ENCODE data around the gene MARCHF5. TPM values are rescaled to one million over a fixed set of nuclear protein-coding genes. Genes with fewer than 3 reads are reported as not detected.

MARCHF5 gene
- total RNA-seq, 1 donor from 2014 or later, result 28.3 TPM

GRCh38 chr10:92354587-92354986 lies 63.6 kb downstream of the MARCHF5 start:
- ATAC-seq (no peak), DNase-seq (no peak)
- H3K36me3 ChIP-seq, result peaks cover 20% of the 10 kb centered on the region
- H3K9me3 ChIP-seq, result no peaks in the 10 kb centered on the region
- H3K27ac ChIP-seq, result no peak overlapping the region
- TF ChIP-seq CTCF (IDR thresholded peaks at IDR 0.05), result no peak
- H3K4me1 ChIP-seq, result no peaks in the 10 kb centered on the region
- intact Hi-C loops (cut with DNase I), result no loop called here
- H3K27me3 ChIP-seq (ENCODE audit: low read depth), result no peaks in the 10 kb centered on the region
- no peak overlapping the region for H3K4me3 ChIP-seq

GRCh38 chr10:92356041-92356440 lies 65.1 kb downstream of the MARCHF5 start:
- intact Hi-C loops (cut with DNase I), result no loop called here
- H3K9me3 ChIP-seq, result no peaks in the 10 kb centered on the region
- peaks cover 5% of the 10 kb centered on the region for H3K36me3 ChIP-seq
- H3K4me1 ChIP-seq, result no peaks in the 10 kb centered on the region
- DNase-seq (no peak), ATAC-seq (no peak)
- no peak overlapping the region for H3K27ac ChIP-seq
- no peaks in the 10 kb centered on the region for H3K27me3 ChIP-seq (ENCODE audit: low read depth)
- no peak for TF ChIP-seq CTCF (IDR thresholded peaks at IDR 0.05)
- no peak overlapping the region for H3K4me3 ChIP-seq

DNA sequence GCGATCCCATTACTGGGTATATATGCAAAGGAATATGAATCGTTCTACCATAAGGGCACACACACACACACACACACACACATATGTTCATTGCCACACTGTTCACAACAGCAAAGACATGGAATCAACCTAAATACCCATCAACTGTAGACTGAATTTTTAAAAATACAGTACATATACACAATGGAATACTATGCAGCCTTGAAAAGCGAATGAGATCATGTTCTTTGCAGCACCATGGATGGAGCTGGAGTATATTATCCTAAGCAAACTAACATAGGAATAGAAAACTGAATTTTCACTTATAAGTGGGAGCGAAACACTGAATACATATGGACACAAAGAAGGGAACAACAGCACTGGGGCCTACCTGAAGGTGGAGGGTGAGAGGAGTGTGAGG lies 72.5 kb downstream of the MARCHF5 start:
- no peak for ATAC-seq
- TF ChIP-seq CTCF (IDR thresholded peaks at IDR 0.05), result no peak
- H3K4me1 ChIP-seq, result no peaks in the 10 kb centered on the region
- DNase-seq, result no peak
- intact Hi-C loops (cut with DNase I), result no loop called here
- no peak overlapping the region for H3K4me3 ChIP-seq
- no peaks in the 10 kb centered on the region for H3K36me3 ChIP-seq
- H3K27me3 ChIP-seq (ENCODE audit: low read depth), result no peaks in the 10 kb centered on the region
- no peaks in the 10 kb centered on the region for H3K9me3 ChIP-seq
- no peak overlapping the region for H3K27ac ChIP-seq

DNA sequence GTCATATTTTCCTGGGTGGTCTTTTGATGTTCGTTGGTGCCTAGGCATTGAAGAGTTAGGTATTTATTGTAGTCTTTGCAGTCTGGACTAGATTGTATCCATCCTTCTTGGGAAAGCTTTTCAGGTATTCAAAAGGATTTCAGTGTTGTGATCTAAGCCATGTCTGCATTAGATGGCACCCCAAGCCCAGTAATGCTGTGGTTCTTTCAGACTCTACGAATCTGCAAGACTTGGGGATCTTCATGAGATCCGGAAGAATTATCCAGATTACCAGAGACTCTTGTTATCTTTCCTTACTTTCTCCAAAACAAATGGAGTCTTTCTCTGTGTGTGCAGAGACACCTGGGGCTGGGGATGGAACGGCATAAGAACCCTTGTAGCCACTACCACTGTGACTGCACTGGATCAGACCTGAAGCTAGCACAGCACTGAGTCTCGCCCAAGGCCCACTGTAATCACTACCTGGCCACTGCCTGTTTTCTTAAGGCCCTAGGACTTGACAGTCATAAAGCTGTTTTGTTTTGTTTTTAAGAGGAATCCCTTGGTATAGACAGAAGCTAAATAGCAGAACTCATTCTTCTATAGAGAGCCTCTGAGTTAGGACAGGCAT lies 75.5 kb downstream of the MARCHF5 start:
- Histone ChIP-seq H3K27ac (no peak overlapping the region), H3K4me1 (no peaks in the 10 kb centered on the region), H3K36me3 (no peaks in the 10 kb centered on the region), H3K4me3 (no peak overlapping the region), H3K9me3 (no peaks in the 10 kb centered on the region), H3K27me3 (ENCODE audit: low read depth) (no peaks in the 10 kb centered on the region)
- DNase-seq, result no peak
- TF ChIP-seq CTCF (IDR thresholded peaks at IDR 0.05), result no peak
- intact Hi-C loops (cut with DNase I), result no loop called here
- no peak for ATAC-seq

DNA sequence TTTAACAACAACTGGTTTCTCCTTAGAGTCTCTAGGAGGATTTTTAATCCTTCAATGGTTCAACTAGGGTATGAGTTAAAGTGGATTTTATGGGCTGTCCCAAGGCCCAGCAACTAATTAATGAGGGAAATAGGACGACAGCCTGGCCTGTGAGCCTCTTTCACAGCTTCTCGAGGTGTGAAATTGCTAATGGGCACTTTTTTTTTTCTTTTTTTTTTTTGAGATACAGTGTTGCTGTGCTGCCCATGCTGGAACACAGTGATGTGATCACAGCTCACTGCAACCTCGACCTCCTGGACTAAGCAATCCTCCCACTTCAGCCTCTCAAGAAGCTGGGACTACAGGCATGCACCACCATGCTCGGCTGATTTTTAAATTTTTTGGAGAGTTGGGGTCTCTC lies 87.0 kb downstream of the MARCHF5 start:
- ATAC-seq, result no peak
- intact Hi-C loops (cut with DNase I), result no loop called here
- no peaks in the 10 kb centered on the region for H3K27me3 ChIP-seq (ENCODE audit: low read depth)

More for the DNA sequence above, 87.0 kb downstream of the MARCHF5 start:
- Histone ChIP-seq H3K4me3 (no peak overlapping the region), H3K4me1 (no peaks in the 10 kb centered on the region), H3K9me3 (no peaks in the 10 kb centered on the region), H3K36me3 (no peaks in the 10 kb centered on the region), H3K27ac (no peak overlapping the region)
- no peak for DNase-seq
- no peak for TF ChIP-seq CTCF (IDR thresholded peaks at IDR 0.05)
